GM12878 (cell line): ENCODE data around the gene CLVS2. TPM values are rescaled to one million over a fixed set of nuclear protein-coding genes. Genes with fewer than 3 reads are reported as not detected.

Experiments
- ATAC-seq: fragments of 200-7000 bp; cut with Tn5 transposase; 3 replicates; pipeline ENCODE4 v1.9.1; 2020; ENCODE audit warnings: mild to moderate bottlenecking, moderate library complexity
- BruUV-seq: library from RNA; stranded (reverse); fragments of 400-500 nt; replicated peaks from 2 replicates; lab custom pipeline; 2021; lab: Mats Ljungman, UMichigan
- CTCF ChIA-PET: fragments of 300-600 bp; sonication (Branson Sonifier 250); formaldehyde crosslinking; extraction: SDS; loops from one replicate; lab custom pipeline; 2021; ENCODE audit warnings: inconsistent platforms; lab: Yijun Ruan, JAX
- POLR2A ChIA-PET: fragments of 350-600 bp; formaldehyde crosslinking; extraction: SDS; loops from one replicate; lab custom pipeline; 2021; ENCODE audit warnings: inconsistent platforms; lab: Charles Lee
- RAD21 ChIA-PET: fragments of 300-600 bp; sonication (Branson Sonifier 250); formaldehyde crosslinking; loops from one replicate; lab custom pipeline; 2023; ENCODE audit warnings: antibody characterized with exemption; ENCODE audit not compliant: unreplicated experiment; lab: Charles Lee
- SMC1A ChIA-PET: fragments of 300-600 bp; sonication (Branson Sonifier 250); formaldehyde crosslinking; loops from one replicate; lab custom pipeline; 2023; ENCODE audit not compliant: unreplicated experiment, uncharacterized antibody; lab: Charles Lee
- DNase-seq: peaks from one replicate; pipeline ENCODE4 v3.0.0-alpha.2; 2011; ENCODE audit warnings: low read depth, low spot score
- FAIRE-seq: peaks from 3 replicates; lab custom pipeline; 2011; peaks lifted over from hg19 to GRCh38; lab: Jason Lieb, UNC
- H2AFZ ChIP-seq: 2 replicates; pipeline ENCODE4 v1.6.0; 2011; ENCODE audit warnings: low read depth, low read length, control low read depth; ENCODE audit not compliant: control insufficient read depth
- H3K27ac ChIP-seq: 2 replicates; pipeline ENCODE4 v1.5.1; 2011; ENCODE audit warnings: control low read depth; ENCODE audit not compliant: control insufficient read depth, insufficient read depth
- H3K27me3 ChIP-seq, 2 experiments: replicated peaks in 1 of 2; 2 replicates each; pipeline versions ENCODE4 v1.6.0 to v1.6.1; 2011; ENCODE audit warnings: low read length in 1 of 2; ENCODE audit not compliant: control insufficient read depth in 2 of 2, insufficient read depth in 2 of 2
- H3K36me3 ChIP-seq, 2 experiments: 2 replicates each; pipeline ENCODE4 v1.5.1; 2011; ENCODE audit warnings: low read length in 1 of 2; ENCODE audit not compliant: control insufficient read depth in 2 of 2, insufficient read depth in 2 of 2
- H3K4me1 ChIP-seq: 2 replicates; pipeline ENCODE4 v1.6.1; 2011; ENCODE audit warnings: mild to moderate bottlenecking, low read length, moderate library complexity, mixed read lengths; ENCODE audit not compliant: control insufficient read depth, insufficient read depth
- H3K4me2 ChIP-seq: 2 replicates; pipeline ENCODE4 v1.6.0; 2011; ENCODE audit warnings: control low read depth; ENCODE audit not compliant: control insufficient read depth, insufficient read depth
- H3K4me3 ChIP-seq: fragments of 200-600 bp; sonication (generic); 2 replicates; pipeline ENCODE4 v1.5.1; 2016
- H3K79me2 ChIP-seq: 2 replicates; pipeline ENCODE4 v1.6.0; 2011; ENCODE audit warnings: low read length; ENCODE audit not compliant: control insufficient read depth, insufficient read depth
- H3K9ac ChIP-seq: 2 replicates; pipeline ENCODE4 v1.8.0; 2011; ENCODE audit warnings: low read length, control low read depth, mixed read lengths; ENCODE audit not compliant: control insufficient read depth, insufficient read depth
- H3K9me3 ChIP-seq: replicated peaks from 3 replicates; pipeline ENCODE4 v1.5.1; 2011; ENCODE audit warnings: mild to moderate bottlenecking, low read length; ENCODE audit not compliant: control insufficient read depth, insufficient read depth
- H4K20me1 ChIP-seq: 2 replicates; pipeline ENCODE4 v1.6.0; 2011; ENCODE audit not compliant: control insufficient read depth, insufficient read depth
- BHLHE40 ChIP-seq, 2 experiments: fragments of 450-650 bp in 1 of 2; IDR thresholded peaks; 2 replicates each; pipeline ENCODE4 v1.6.1; 2011 to 2017; ENCODE audit warnings: low read depth in 2 of 2, borderline replicate concordance in 1 of 2, improper control_type of control experiment in 1 of 2, low read length in 1 of 2, mild to moderate bottlenecking in 1 of 2
- EGR1 ChIP-seq, 2 experiments: IDR thresholded peaks; 1 replicate in 1 of 2; 2 replicates in 1 of 2; pipeline ENCODE4 v1.6.1; 2011 to 2012; ENCODE audit warnings: low read depth in 2 of 2, low read length in 2 of 2, borderline replicate concordance in 1 of 2, mild to moderate bottlenecking in 1 of 2, moderate library complexity in 1 of 2
- ETV6 ChIP-seq, 2 experiments: fragments of 450-650 bp in 1 of 2; IDR thresholded peaks in 1 of 2; conservative IDR thresholded peaks in 1 of 2; 2 replicates each; pipeline ENCODE4 v1.6.1; 2014; ENCODE audit warnings: antibody characterized with exemption in 1 of 2, borderline replicate concordance in 1 of 2, low read depth in 1 of 2, mild to moderate bottlenecking in 1 of 2, moderate library complexity in 1 of 2
- JUND ChIP-seq: IDR thresholded peaks from 2 replicates; pipeline ENCODE4 v1.6.1; 2012; ENCODE audit warnings: low read depth, mild to moderate bottlenecking, low read length, improper control_type of control experiment, moderate library complexity
- MXI1 ChIP-seq: fragments of 150-350 bp; IDR thresholded peaks from 2 replicates; pipeline ENCODE4 v1.6.1; 2011; ENCODE audit warnings: low read depth, mild to moderate bottlenecking, inconsistent platforms, low read length, improper control_type of control experiment
- MYC ChIP-seq: IDR thresholded peaks from 2 replicates; pipeline ENCODE4 v1.6.1; 2011; ENCODE audit warnings: mild to moderate bottlenecking, low read length, moderate library complexity, inconsistent platforms; ENCODE audit not compliant: insufficient read depth, insufficient replicate concordance, insufficient read length, severe bottlenecking
- NFIC ChIP-seq: IDR thresholded peaks from 2 replicates; pipeline ENCODE4 v1.6.1; 2012; ENCODE audit warnings: low read depth, mild to moderate bottlenecking, inconsistent platforms, low read length, moderate library complexity
- NFYB ChIP-seq: IDR thresholded peaks from 2 replicates; pipeline ENCODE4 v1.6.1; 2011; ENCODE audit warnings: low read depth, mild to moderate bottlenecking, low read length, improper control_type of control experiment, moderate library complexity; ENCODE audit not compliant: insufficient read depth
- POLR2A ChIP-seq: IDR thresholded peaks from 2 replicates; pipeline ENCODE4 v1.6.1; 2011; ENCODE audit warnings: low read depth, mild to moderate bottlenecking, low read length
- RAD21 ChIP-seq: IDR thresholded peaks from 2 replicates; pipeline ENCODE4 v1.6.1; 2011; ENCODE audit warnings: mild to moderate bottlenecking, low read depth, low read length, moderate library complexity; ENCODE audit not compliant: insufficient read depth
- SPI1 ChIP-seq: IDR thresholded peaks from 2 replicates; pipeline ENCODE4 v1.6.1; 2011; ENCODE audit warnings: low read depth, mild to moderate bottlenecking, low read length, moderate library complexity, borderline replicate concordance; ENCODE audit not compliant: insufficient read depth
- SREBF1 ChIP-seq: IDR thresholded peaks from 2 replicates; pipeline ENCODE4 v1.6.1; 2012; ENCODE audit warnings: mild to moderate bottlenecking, low read length
- SREBF2 ChIP-seq: IDR thresholded peaks from 2 replicates; pipeline ENCODE4 v1.6.1; 2012; ENCODE audit warnings: mild to moderate bottlenecking, low read length
- SRF ChIP-seq, 2 experiments: IDR thresholded peaks; 2 replicates each; pipeline ENCODE4 v1.6.1; 2011; ENCODE audit warnings: low read depth in 2 of 2, low read length in 2 of 2, mild to moderate bottlenecking in 1 of 2, moderate library complexity in 1 of 2
- STAT3 ChIP-seq: IDR thresholded peaks from 2 replicates; pipeline ENCODE4 v1.6.1; 2011; ENCODE audit warnings: low read depth, low read length, improper control_type of control experiment
- SUZ12 ChIP-seq: fragments of 200-600 bp; sonication (generic); IDR thresholded peaks from one replicate; pipeline ENCODE4 v1.6.1; 2018; ENCODE audit warnings: antibody characterized with exemption, mild to moderate bottlenecking; ENCODE audit not compliant: unreplicated experiment
- WGBS: methylation state at CpG from one replicate; pipeline ENCODE4 v1.1.6; 2016; ENCODE audit warnings: low lambda C conversion rate; ENCODE audit not compliant: insufficient replicate concordance, insufficient coverage; ENCODE audit errors: missing lambda C conversion rate; 5-methylcytosine and 5-hydroxymethylcytosine counted together
- in situ Hi-C: fragments of 300-500 bp; cut with MboI; formaldehyde crosslinking; loops from 9 replicates; pipeline ENCODE4 v1.14.3; 2018; ENCODE audit warnings: mixed read lengths
- intact Hi-C: fragments of 100-400 bp; cut with micrococcal nuclease; formaldehyde crosslinking; loops from one replicate; pipeline ENCODE4 v1.14.2; 2022; ENCODE audit not compliant: unreplicated experiment
- polyA plus RNA-seq, 11 experiments: library from polyadenylated mRNA; depleted of rRNA in 4 of 11; unstranded in 6 of 11; stranded (reverse) in 5 of 11; fragments of >200 nt; fragmentation: Nextera tagmentation in 4 of 11; fragmentation: Illumina TruSeq in 1 of 11; extraction: Ambion mirVana in 4 of 11; extraction: Trizol in 1 of 11; gene quantifications; 1 replicate in 1 of 11; 2 replicates in 10 of 11; pipeline versions ENCODE4 v1.2.1 to v1.2.3, GENCODE V29; 2011 to 2016; ENCODE audit warnings: inconsistent platforms in 2 of 11, missing spikeins in 2 of 11, low read depth in 1 of 11
- total RNA-seq, 4 experiments: library from RNA; depleted of rRNA in 3 of 4; stranded (reverse); fragments of >200 nt in 3 of 4; fragmentation: Illumina TruSeq in 1 of 4; extraction: Trizol in 1 of 4; gene quantifications; 2 replicates each; pipeline versions ENCODE4 v1.2.1 to v1.2.3, GENCODE V29; 2013 to 2021
- TF ChIP-seq, protein P1 (sequence below): IDR thresholded peaks from 2 replicates; pipeline ENCODE4 v1.6.1; 2012; ENCODE audit warnings: low read depth, low read length, improper control_type of control experiment
- TF ChIP-seq, protein P2 (sequence below): IDR thresholded peaks from 2 replicates; pipeline ENCODE4 v1.6.1; 2011; ENCODE audit warnings: low read depth, low read length, improper control_type of control experiment, borderline replicate concordance
- TF ChIP-seq, protein P3 (sequence below): fragments of 450-650 bp; IDR thresholded peaks from 2 replicates; pipeline ENCODE4 v1.6.1; 2017; ENCODE audit warnings: low read depth, mild to moderate bottlenecking, moderate library complexity

The CLVS2 gene
- total and polyA plus RNA-seq, 10 of the 15 experiments (the other 5 are each of a cell fraction or from before 2014, with no cell fraction given) = not detected

DNA sequence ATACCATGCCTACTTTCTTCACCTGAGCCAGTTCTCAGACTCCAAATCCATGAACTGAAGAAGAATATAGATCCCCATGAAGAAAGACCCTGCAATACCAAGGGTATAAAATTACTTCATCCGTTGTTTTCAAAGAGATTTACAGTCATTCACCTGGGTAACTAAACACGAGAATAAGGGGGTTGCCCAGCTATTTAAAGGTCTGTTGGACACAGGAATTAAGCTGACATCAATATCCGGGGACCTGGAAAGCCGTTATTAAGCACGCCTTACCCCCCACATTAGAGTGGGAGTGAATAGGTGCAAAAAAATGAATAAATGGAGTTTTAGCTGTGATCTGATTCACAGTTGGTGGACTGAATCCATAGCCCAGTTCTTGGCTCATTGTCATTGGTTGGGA lies 28.9 kb downstream of the CLVS2 start (continued):
- TF ChIP-seq, protein P1, sequence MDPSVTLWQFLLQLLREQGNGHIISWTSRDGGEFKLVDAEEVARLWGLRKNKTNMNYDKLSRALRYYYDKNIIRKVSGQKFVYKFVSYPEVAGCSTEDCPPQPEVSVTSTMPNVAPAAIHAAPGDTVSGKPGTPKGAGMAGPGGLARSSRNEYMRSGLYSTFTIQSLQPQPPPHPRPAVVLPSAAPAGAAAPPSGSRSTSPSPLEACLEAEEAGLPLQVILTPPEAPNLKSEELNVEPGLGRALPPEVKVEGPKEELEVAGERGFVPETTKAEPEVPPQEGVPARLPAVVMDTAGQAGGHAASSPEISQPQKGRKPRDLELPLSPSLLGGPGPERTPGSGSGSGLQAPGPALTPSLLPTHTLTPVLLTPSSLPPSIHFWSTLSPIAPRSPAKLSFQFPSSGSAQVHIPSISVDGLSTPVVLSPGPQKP = no peak
- no peak for TF ChIP-seq SRF (IDR thresholded peaks at IDR 0.05; ENCODE audit: low read depth in 2 of 2, low read length in 2 of 2)

DNA sequence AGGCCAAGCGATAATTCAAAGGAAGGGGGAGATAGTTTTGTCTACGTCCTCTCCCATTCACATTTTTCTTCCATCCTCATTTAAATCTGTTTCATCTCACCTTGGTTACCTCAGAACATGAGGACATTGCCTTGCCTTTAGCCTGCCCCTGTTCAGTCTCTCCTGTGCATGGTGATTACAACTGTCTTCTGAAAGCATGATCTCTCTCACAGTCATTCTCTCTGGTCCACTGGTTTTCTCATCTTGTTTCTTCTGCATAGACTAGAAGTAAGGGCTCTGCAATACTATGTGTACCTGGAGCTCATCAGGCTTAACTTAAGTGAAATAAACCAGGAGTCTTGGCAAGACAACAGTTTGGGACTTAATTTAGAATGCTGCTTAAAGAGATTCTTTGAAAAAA lies 31.4 kb downstream of the CLVS2 start:
- Histone ChIP-seq H3K9me3 (no peaks in the 10 kb centered on the region), H2AFZ (no peak overlapping the region), H3K4me2 (no peak overlapping the region), H3K4me1 (no peaks in the 10 kb centered on the region), H3K36me3 (no peaks in the 10 kb centered on the region), H3K9ac (no peak overlapping the region), H3K4me3 (no peak overlapping the region), H3K27me3 (no peaks in the 10 kb centered on the region; a peak in 1 of 4 replicates), H3K27ac (no peak overlapping the region), H4K20me1 (no peaks in the 10 kb centered on the region), H3K79me2 (no peaks in the 10 kb centered on the region)
- ChIA-PET SMC1A (no interaction called here), POLR2A (no interaction called here), CTCF (no interaction called here), RAD21 (no interaction called here)
- BruUV-seq = no TSS peak
- in situ Hi-C loops = no loop called here
- TF ChIP-seq ETV6 (conservative IDR thresholded peaks at IDR 0.05 in 1 of 2, IDR thresholded peaks at IDR 0.05 in 1 of 2; ENCODE audit: borderline replicate concordance in 1 of 2, low read depth in 1 of 2) (no peak), NFIC (no peak), SREBF2 (no peak), NFYB (no peak), POLR2A (no peak), EGR1 (IDR thresholded peaks at IDR 0.05; ENCODE audit: borderline replicate concordance in 1 of 2, low read depth in 2 of 2, low read length in 2 of 2) (no peak), SUZ12 (no peak), RAD21 (no peak), MXI1 (no peak), SREBF1 (no peak), SPI1 (no peak), BHLHE40 (IDR thresholded peaks at IDR 0.05; ENCODE audit: borderline replicate concordance in 1 of 2, low read depth in 2 of 2, low read length in 1 of 2) (no peak), MYC (no peak), JUND (no peak), SRF (IDR thresholded peaks at IDR 0.05; ENCODE audit: low read depth in 2 of 2, low read length in 2 of 2) (no peak), STAT3 (no peak)
- TF ChIP-seq, protein P2, sequence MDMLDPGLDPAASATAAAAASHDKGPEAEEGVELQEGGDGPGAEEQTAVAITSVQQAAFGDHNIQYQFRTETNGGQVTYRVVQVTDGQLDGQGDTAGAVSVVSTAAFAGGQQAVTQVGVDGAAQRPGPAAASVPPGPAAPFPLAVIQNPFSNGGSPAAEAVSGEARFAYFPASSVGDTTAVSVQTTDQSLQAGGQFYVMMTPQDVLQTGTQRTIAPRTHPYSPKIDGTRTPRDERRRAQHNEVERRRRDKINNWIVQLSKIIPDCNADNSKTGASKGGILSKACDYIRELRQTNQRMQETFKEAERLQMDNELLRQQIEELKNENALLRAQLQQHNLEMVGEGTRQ = no peak
- TF ChIP-seq, protein P3, sequence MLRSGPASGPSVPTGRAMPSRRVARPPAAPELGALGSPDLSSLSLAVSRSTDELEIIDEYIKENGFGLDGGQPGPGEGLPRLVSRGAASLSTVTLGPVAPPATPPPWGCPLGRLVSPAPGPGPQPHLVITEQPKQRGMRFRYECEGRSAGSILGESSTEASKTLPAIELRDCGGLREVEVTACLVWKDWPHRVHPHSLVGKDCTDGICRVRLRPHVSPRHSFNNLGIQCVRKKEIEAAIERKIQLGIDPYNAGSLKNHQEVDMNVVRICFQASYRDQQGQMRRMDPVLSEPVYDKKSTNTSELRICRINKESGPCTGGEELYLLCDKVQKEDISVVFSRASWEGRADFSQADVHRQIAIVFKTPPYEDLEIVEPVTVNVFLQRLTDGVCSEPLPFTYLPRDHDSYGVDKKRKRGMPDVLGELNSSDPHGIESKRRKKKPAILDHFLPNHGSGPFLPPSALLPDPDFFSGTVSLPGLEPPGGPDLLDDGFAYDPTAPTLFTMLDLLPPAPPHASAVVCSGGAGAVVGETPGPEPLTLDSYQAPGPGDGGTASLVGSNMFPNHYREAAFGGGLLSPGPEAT = no peak
- ATAC-seq = no peak
- no peak for DNase-seq
- intact Hi-C loops = no loop called here
- WGBS = 48% methylated on average over 2 of the region's 2 CpGs
- no peak for FAIRE-seq
